Stimulated activated CD8-positive, alpha-beta memory T cell treated with anti-CD3 and anti-CD28 coated beads, Interleukin-4, amount 100 ng/mL, for 1 hour (primary cell): ENCODE measurements around the gene TBCD.

Experiments used
- DNase-seq, 2 donors: peaks; one replicate each; pipeline ENCODE4 v3.0.0-alpha.2; 2020; ENCODE audit warnings: low read depth in 2 of 2, low spot score in 1 of 2

TBCD gene

DNA sequence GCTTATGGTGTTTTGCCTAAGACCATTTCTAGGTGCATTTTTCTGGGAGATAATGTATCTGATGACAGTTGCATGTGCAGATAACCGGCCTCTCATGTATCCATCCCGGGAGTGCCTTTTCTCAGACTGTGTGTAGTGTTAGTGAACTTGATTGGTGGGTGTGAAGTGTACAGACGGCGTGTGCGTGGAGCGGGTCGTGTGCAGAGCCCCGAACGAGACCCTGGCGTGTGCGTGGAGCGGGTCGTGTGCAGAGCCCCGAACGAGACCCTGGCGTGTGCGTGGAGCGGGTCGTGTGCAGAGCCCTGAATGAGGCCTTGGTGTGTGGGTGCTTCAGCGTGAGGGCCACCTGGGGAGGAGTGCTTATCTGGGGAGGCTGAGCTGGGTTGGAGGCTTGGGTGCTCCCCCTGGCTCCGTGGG is 116.9 kb downstream of the TBCD start:
- DNase-seq = no peak

DNA sequence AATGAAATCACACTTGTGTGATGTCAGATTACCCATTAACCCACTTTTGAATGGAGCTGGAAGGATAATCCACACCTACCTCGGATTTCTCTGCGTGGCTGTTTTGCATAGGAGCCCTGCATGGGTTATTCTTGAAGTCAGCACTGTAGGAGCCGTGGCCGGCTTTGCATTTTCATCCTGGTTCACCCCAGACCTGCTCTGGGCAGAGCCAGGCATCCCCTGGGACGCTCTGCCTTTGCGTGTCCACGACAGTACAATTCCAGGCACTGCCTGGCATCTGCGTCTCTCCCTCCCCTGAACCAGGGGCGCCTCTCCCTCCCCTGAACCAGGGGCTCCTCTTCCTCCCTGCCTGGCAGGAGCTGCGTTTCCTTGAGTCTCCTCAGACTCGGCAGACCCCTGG is 117.7 kb downstream of the TBCD start:
- no peak for DNase-seq

DNA sequence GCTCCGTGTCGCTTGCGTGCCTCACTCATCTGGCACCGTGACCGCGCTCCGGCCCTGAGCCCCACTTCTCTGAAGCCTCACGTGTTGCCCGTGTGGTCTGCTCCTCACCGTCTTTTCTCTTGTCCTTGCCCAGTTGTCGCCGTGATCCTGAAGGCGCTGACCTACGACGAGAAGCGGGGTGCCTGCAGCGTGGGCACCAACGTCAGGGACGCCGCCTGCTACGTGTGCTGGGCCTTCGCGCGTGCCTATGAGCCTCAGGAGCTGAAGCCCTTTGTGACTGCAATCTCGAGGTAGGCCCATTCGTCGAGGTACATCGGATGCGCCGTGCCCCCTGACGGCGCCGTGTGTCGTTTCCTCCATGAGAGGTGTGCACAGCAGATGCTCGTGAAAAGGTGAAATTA is 118.2 kb downstream of the TBCD start:
- DNase-seq = no peak

DNA sequence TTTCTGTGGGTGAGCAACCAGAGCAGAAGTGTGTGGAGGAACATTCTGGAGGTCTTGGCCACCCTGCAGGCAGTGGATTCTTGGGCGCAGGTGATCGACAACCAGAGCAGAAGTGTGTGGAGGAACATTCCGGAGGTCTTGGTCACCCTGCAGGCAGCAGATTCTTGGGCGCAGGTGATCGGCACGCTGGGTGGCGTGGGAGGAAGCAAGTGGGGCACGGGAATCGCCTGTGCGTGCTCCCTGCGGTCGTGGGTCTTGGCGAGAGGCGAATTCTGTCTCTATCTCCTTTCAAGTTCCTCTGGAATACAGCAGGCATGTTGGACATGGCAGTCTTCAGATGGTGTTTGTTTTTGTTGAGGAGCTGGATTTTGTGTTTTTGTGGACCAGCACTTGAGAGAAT is 118.7 kb downstream of the TBCD start:
- DNase-seq = no peak

DNA sequence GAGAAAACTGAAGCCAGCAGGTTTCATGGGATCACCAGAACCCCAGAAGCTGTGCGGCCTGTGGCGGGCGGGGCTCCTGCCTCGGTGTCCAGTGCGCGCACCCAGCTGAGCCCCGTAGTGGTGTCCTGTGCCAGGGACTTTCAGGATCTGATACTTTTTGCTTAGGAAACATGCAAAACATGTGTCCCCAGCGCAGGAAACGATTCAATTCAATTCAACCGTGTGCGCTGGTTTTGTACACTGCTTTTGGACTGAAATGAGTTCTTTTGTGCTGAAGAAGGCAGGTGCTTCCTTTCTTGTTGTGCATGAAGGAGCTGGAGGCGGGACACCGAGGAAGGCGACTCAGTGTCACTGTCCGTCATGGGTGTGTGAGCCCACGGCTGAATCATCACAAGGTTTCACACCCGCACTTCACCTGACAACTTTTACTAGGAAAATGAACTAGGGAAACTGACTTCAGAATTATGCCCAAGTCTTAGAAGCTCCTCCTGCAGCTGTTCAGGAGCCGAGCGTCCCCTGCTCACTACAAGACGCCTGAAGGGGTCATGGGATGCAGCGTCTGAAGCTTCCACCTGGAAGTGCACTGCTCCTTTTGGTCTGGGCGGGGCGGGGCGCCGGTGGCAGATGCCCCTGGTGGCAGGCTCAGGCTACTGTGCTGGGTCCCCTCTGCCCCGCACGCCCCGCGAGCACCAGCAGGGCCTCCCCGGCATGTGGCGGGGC is 119.4 kb downstream of the TBCD start:
- DNase-seq = no peak

DNA sequence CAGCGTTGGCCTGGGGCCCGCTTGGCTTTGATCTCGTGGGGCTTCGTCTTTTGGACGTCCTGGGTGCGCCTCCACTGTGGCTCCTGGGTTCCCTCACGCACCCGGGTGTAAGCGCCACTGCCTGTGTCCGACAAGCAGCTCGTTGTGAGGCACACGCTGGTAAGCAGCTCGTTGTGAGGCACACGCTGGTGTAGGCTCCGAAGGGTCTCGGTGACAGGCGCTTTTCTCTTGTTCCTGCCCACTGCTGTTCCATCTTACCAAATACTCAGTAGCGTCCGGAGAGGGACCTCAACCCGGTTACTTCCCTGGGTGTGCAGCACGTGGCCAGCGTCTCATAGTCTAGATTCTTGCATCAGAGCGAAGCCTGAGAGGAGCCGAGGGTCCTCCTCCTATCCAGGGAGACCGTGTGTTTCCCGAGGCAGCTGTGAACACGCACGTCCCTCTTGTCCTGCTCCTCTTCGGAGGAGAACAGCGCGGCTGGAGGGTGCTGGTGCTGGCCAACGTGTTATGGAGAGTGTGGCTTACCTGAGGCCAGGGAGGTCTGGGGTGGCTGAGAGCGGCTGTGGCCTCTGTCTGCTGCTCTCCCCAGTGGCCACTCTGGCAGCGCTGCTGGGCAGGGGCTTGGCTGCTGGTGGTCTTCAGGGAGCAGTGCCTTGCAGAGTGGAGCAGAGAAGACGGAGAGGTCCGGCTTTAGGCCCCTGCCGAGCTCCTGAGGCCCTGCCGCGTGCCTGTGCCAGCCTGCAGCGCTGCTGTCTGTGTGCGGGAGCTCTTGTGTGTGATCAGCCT is 120.1 kb downstream of the TBCD start:
- DNase-seq = no peak

DNA sequence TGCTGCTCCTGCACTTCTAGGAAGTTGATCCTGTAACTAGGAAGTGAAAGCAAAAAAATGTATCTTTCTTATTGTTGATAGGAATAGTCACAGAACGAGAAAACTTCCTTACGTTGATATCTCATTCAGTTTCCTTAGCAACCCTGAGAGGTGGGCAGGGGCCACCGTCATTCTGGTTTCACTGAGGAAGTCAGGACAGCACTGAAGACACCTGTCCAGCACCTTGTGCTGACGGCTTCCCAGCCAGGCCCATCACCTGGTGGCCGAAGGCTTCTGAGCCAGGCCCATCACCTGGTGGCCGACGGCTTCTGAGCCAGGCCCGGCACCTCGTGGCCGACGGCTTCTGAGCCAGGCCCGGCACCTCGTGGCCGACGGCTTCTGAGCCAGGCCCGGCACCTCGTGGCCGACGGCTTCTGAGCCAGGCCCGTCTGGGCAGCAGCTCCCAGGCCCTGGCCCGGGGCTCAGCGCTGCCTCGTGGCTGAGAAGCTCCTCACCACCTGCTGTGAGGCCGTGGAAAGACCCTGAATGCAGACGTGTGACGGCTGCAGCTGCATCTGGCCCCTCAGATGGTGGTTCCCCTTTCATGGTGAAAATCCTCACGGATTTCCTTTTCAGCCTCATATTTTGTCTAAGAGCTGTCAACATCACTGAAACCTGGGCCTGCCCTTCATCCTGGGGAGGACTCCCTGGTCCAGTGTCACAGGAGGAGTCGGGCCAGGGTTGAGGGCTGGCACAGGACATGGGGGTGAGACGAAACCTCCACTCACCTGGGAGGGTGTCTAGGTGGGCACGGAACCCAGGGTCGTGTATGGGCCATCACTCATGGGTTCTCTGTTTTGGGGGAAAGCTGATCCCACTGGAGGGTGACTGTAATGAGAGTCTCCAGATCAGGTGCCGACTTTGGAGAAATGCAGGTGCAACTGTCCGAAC is 121.0 kb downstream of the TBCD start:
- DNase-seq = no peak

DNA sequence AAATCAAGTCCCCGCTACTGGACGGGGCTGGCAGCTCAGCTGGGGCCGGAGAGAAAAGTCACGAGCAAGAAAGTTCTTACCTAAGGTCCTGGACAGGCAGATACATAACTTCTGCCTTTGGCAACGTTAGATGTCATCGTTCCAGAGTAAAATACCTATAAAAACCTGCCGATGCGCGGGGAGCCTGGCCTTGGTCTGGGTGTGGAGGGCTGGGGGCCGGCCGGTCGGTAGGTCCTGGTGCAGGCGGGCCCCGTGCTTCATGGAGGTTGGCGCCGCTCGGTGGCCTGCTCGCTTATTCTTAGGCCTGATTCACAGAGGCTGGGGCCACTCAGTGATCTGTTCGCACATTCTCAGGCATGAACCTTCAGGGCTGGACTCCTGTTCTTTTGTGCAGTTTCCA is 121.7 kb downstream of the TBCD start:
- no peak for DNase-seq

DNA sequence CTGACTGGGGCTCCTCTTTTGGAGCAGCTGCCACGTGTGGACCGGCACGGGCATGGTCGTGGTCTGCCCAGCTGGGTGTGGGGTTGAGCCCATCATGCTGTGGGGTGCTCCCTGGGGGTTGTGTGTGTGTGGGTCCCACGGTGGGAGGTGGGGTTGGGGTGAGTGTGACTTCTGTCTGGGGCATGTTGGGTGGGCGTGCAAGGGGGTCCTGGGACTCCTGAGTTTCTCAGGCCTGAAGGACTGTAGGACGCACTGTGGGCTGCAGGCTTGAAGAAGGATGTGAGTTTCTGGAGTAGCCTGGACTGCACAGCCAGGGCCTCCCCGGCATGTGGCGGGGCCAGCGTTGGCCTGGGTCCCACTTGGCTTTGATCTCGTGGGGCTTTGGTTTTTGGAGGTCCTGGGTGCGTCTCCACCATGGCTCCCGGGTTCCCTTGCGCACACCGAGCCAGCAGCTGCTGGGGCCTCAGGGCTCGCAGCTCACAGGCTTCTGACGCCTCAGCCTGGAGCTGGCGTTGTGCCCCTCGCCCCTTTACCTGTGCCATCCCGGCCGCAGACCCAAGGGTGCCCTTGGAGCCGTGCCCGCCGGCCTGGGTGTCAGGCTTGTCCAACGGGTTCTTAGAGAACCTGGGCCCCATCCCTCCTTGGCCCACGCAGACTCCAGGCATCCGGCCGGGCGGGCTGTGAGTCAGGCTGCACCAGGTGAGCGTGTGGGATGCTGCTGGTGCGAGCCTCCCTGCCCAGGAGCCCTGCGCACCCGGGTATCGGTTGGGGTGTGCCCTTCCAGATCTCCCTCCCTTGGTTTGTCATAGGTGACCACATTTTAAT is 122.4 kb downstream of the TBCD start:
- DNase-seq = no peak

DNA sequence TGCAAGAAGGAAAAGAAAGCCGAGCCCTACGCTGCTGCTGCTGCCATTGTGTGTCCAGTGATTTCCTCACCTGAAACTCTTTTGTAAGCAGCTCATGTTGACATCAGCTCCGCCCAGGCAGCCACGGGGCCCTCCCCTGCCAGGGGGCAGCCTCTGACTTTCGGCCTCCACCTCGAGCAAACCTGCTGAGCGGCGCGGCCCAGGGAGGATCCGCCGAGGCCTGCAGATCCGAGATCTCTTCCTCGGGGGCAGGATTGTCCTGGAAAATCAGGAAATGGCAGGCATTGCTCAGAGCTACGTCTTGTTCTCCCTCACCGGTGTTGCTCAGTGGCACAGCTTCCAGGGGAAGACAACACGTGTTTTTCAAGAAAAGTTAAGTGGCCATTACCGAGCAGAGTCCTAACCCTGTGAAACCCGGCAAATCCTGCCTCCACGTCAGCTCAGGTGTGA is 123.6 kb downstream of the TBCD start:
- no peak for DNase-seq

DNA sequence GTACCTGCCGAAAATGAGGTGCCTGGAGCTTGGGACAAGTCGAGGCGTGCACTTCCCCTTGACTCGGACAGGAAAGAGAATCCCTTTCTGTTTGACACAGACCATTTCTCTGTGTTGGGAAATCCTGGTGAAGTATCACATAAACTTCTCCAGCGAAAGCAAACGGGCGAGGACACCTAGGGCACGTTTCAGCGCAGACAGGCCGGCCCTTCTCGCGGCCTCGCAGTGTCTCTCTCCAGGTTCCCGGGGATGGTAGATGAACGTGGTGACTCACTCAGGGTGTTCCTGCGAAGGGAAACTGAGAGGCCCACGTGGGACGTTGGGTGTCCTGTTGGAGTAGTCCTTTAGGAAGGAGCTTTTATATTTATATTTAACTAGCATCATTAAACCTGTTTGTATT is 124.3 kb downstream of the TBCD start:
- DNase-seq = no peak

DNA sequence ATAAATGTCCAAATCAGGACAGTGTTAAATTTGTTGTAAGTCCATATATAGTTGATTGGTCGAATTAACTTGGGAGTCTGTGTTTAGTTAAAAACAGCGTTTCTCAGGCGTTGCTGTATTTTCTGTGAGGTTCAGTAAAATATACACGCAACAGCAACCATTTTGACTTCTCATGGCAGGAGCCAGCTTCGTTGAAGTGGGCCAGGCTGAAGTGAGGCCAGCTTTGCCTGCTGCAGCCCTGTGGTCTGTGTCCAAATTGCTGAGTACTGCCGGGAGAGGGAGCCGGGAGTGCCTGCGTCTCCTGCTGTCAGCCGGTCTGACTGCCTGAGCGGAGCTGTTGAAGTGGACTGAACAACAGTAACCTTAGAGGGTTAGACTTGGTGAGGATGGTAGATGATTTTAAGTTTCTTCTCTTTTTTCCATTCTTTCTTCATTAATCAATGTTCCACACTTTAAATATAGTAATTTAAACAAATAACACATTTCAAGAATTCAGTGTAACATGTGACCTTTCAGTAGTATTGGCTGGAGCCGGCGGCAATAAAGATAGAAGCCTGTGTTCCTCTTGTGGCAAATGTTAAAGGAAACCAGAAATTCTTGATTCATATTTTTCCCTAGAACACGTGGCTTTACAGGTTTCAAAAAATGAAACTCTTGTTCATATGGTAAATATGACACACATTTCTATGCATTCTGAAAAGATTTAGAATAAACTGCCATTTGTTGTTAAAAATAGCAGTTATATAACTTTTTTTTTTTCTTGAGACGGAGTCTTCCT is 124.9 kb downstream of the TBCD start:
- DNase-seq = no peak

DNA sequence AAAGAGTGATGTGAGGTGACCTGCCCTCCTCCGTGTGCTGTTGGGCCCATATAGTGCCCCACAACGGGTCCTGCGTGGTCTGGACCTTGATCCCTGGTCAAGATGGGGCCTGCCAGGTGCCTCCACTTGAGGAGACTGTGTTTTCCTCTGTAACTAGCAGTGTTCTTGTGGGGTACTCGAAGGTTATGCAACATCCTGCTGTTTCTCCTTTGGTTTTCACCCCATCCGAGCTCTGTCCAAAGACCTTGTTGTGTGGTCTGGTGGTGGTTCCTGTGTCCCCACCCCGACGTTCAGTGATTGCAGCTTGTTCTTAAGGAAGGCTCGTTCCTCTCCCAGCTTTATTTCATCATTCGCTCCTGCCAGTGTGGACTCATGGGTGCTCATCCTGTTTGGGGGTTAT is 126.7 kb downstream of the TBCD start:
- DNase-seq = no peak

DNA sequence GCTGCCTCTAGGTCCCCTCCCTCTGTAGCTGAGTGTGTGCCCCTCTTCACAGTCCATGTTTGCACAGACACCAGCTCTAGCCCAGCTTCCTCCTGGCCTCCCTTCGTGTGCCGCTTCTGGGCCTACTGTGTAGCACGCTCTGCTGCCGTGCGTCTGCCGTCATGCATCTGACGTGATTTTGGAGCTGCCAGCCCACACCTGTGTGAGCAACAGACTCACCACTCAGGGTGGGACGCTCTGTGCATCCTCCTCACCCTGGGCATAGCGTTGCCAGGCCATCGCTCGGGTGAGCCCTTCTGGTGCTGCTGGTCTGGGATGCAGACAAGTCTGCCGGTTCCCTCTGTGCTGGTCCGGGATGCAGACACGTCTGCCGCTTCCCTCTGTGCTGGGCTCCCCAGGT is 127.4 kb downstream of the TBCD start:
- DNase-seq = no peak

DNA sequence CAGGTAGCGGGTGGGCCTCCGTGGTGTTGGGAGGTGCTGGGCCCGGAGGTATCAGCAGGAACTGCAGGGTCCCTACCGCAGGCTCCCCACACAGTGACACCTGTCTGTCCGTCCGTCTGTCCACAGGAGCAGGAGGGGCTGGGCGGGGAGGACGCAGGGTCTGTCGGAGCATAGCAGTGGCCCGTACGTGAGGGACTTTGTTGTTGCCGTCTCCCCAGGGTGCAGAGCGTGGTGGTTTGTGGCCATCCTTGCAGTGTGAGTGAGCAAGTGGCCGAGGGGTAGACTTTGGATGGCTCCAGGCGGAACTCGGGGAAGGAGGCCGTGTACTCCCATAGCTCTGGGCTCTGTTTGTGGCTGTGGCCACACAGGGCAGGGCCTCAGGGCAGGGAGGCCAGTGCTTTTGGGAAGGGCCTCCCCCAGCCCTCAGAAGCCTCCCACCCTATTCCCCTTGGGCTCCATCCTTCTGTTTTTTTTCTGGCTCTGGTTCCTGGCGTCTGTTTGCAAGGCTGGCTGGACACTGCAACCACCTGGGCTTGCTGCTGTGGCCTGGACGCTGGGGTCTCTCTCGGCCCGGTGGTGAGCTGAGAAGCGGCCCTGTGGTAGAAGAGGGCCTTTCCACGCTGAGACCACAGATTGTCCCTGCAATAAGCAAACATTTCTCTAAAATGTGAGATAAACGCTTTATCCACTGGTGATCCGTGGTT is 128.9 kb downstream of the TBCD start:
- no peak for DNase-seq

DNA sequence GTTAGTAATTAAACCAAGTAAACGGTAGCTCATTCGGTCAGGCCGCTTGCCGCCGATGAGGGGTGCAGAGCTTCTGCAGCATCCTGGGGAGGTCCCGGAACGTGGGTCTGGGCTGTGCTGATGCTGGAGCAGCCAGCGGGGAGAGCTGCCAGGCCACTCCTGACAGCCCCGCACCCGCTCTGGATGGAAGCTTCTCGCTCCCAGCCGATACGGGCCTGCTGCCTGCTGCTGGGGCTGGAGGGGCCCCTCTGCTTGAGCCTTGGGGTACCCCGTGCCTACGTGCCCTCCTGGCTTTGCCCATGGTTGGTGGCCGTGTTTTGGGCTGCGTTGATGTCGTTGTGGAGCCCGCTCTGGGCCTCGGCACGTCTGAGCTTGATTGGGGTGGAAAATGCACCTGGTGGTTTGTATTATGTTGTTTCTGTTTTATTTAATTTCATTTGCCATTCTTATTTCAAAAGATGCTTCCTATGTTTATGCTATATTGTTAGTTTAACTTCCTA is 129.5 kb downstream of the TBCD start:
- no peak for DNase-seq

DNA sequence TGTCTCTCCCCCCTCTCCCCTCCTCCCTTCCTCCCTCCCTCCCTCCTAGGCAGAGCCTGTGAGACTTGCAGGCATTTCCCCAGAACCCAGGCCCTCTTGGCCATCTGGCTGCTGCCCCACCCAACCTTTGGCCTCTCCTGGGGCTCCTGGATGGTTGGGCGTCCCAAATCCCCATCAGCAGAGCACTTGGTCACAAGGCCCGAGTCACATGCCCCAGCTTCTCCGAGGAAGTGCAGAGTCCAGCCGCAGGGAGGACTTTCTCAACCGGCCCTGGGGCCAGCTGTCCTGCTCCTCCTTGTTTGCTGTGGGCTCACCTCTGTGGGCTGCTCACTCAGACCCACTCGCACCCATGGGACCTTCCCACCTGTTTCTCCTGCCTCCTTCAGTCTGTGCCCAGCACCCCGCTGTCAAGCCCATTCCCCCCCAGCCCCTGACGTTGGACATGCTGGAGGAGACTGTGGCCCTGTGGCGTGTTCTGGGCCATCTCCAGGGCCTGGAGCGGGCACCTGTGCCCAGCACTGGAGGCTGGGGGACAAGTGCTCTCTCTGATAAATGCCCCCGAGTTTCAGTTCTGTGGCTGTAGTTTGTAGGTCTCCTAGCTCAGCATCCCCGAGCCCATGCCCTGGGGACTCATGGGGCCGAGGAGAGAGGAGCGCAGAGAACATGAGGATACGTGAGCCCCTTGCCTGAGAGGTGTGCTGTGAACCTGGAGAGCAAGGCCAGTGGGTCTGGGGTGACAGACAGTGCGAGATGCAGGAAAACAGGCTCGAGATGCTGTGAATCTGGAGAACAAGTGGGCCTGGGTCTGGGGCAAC is 130.2 kb downstream of the TBCD start:
- DNase-seq = no peak

DNA sequence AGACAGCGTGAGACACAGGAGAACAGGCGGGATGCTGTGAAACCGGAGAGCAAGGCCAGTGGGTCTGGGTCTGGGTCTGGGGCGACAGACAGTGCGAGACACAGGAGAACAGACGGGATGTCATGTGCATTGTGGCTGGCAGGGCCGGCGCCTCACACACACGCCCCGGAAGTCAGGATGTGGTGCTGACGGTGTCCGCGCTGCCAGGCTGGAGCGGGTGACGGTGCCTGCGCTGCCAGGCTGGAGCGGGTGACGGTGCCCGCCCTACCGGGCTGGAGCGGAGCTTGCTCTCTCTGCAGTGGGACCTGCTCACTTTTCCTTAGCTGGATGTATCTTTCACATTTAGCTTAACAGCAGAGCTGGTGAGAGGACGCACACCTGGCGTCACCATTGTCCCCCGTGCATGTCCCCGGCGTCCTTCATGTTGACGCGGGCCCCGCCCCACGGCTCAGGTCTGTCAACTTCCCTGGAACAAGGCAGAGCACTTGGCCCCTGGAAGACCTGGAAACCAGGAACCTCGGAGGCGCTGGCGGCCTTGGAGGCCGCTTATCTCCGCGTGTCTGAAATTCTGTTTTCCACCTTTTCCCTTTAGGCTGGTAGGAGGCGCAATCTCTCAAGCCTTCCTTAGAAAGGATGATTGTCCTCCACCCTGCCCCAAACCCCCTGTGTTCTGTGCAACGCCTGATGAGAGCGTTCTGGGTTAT is 131.0 kb downstream of the TBCD start:
- peak; percentile 49 to 67 for DNase-seq
